Tibial artery (tissue), 4 donors: ENCODE results near the gene LHFPL2.

Experiments used
- DNase-seq, 2 donors: peaks; one replicate each; pipeline ENCODE4 v3.0.0-alpha.2; 2019
- H3K27ac ChIP-seq, 2 donors: fragments of 200-600 bp; sonication (generic) in 1 of 2; 1 replicate in 1 of 2; 2 replicates in 1 of 2; pipeline ENCODE4 v1.5.1; 2018 to 2019; ENCODE audit warnings: mild to moderate bottlenecking in 1 of 2
- H3K27me3 ChIP-seq, 2 donors: fragments of 200-600 bp; sonication (generic) in 1 of 2; one replicate each; pipeline versions ENCODE4 v1.5.1 to v1.6.0; 2016 to 2019
- H3K36me3 ChIP-seq, 3 donors: fragments of 200-600 bp; sonication (generic) in 2 of 3; one replicate each; pipeline ENCODE4 v1.5.1; 2016 to 2019; ENCODE audit warnings: mild to moderate bottlenecking in 2 of 3
- H3K4me1 ChIP-seq, 4 donors: fragments of 200-600 bp; sonication (generic) in 2 of 4; 1 replicate in 3 of 4; 2 replicates in 1 of 4; pipeline ENCODE4 v1.5.1; 2016 to 2019
- H3K4me3 ChIP-seq, 2 donors: fragments of 200-600 bp; sonication (generic) in 1 of 2; 1 replicate in 1 of 2; 2 replicates in 1 of 2; pipeline ENCODE4 v1.5.1; 2018 to 2019; ENCODE audit warnings: mild to moderate bottlenecking in 2 of 2
- H3K9me3 ChIP-seq, 3 donors: fragments of 200-600 bp; sonication (generic) in 1 of 3; one replicate each; pipeline ENCODE4 v1.5.1; 2016 to 2019
- intact Hi-C: fragments of 100-400 bp; cut with DNase I; formaldehyde crosslinking; loops from one replicate; pipeline ENCODE4 v1.15.0; 2023; ENCODE audit warnings: low total_unique reads
- TF ChIP-seq, protein P1 (sequence below), 2 experiments: fragments of 200-600 bp in 1 of 2; fragments of 450-650 bp in 1 of 2; IDR thresholded peaks; one replicate each; pipeline ENCODE4 v1.5.1; 2017 to 2019; ENCODE audit warnings: antibody characterized with exemption in 2 of 2, mild to moderate bottlenecking in 1 of 2, moderate library complexity in 1 of 2

The LHFPL2 gene

DNA sequence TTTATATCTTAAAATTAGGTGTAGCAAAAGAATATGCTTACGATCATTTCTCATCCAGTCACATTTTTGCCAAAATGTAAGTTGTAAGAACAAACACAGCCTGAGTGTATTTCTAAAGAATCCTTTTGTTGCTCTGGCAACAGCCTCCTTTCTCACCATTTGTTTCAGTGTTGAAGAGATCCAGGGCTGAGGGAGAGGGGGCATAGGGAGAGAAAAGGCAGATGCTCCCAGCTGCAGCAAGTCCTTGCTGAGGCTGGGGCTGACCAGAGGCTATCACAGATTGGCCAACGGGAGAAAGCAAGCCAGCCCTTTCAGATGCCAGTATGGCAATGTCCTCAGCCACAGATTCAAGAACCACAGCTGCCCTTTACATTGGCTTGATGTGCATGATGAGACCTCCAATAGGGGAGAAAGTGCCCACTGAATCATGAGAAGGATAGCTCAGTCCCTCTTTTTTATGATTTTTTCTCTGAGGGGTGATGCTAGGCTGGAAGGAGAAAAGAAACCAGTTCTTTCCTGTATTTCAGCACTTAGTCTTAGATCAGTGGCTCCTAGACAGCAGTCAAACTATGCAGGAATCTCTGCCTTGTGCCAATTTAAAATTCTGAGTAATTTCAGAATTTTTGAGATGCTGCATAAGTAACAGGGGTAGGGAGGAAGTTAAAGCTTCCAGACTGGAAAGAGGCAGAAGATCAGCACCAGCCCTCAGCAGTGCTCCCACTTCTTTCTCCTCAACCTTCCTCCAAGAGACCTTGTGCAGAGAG, 142.1 kb downstream of the LHFPL2 start:
- Histone ChIP-seq H3K9me3 (no peaks in the 10 kb centered on the region), H3K4me1 (peaks cover 9 to 85% (median 57%) of the 10 kb centered on the region in 4 donors), H3K36me3 (no peaks in the 10 kb centered on the region), H3K27ac (peak overlapping the region in 1 of 2 donors; percentile 30), H3K4me3 (no peak overlapping the region), H3K27me3 (no peaks in the 10 kb centered on the region)
- TF ChIP-seq, protein P1, sequence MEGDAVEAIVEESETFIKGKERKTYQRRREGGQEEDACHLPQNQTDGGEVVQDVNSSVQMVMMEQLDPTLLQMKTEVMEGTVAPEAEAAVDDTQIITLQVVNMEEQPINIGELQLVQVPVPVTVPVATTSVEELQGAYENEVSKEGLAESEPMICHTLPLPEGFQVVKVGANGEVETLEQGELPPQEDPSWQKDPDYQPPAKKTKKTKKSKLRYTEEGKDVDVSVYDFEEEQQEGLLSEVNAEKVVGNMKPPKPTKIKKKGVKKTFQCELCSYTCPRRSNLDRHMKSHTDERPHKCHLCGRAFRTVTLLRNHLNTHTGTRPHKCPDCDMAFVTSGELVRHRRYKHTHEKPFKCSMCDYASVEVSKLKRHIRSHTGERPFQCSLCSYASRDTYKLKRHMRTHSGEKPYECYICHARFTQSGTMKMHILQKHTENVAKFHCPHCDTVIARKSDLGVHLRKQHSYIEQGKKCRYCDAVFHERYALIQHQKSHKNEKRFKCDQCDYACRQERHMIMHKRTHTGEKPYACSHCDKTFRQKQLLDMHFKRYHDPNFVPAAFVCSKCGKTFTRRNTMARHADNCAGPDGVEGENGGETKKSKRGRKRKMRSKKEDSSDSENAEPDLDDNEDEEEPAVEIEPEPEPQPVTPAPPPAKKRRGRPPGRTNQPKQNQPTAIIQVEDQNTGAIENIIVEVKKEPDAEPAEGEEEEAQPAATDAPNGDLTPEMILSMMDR (IDR thresholded peaks at IDR 0.05) = no peak
- intact Hi-C loops = no loop called here
- no peak for DNase-seq

GRCh38 chr5:78505860-78506259, 142.7 kb downstream of the LHFPL2 start:
- Histone ChIP-seq H3K27ac (peak overlapping the region in 1 of 2 donors; percentile 29), H3K9me3 (no peaks in the 10 kb centered on the region), H3K36me3 (no peaks in the 10 kb centered on the region), H3K27me3 (no peaks in the 10 kb centered on the region), H3K4me3 (no peak overlapping the region), H3K4me1 (peaks cover 9 to 80% (median 58%) of the 10 kb centered on the region in 4 donors)
- intact Hi-C loops = no loop called here
- TF ChIP-seq, protein P1 (IDR thresholded peaks at IDR 0.05) = no peak
- DNase-seq = no peak

- intact Hi-C loops = no loop called here
- no peak overlapping the region for H3K4me3 ChIP-seq
- H3K27me3 ChIP-seq = no peaks in the 10 kb centered on the region
- no peaks in the 10 kb centered on the region for H3K9me3 ChIP-seq
- TF ChIP-seq, protein P1 (IDR thresholded peaks at IDR 0.05) = no peak
- no peaks in the 10 kb centered on the region for H3K36me3 ChIP-seq
- H3K27ac ChIP-seq = peak overlapping the region; percentile 37 to 61
- DNase-seq = peak; percentile 92 to 96
- peaks cover 9 to 71% (median 50%) of the 10 kb centered on the region in 4 donors for H3K4me1 ChIP-seq
These were observed 143.6 kb downstream of the LHFPL2 start for GRCh38 chr5:78504704-78505677.

- Histone ChIP-seq H3K9me3 (no peaks in the 10 kb centered on the region), H3K4me1 (peaks cover 5 to 63% (median 43%) of the 10 kb centered on the region in 4 donors), H3K36me3 (no peaks in the 10 kb centered on the region), H3K4me3 (no peak overlapping the region), H3K27ac (peak overlapping the region; percentile 29 to 61), H3K27me3 (no peaks in the 10 kb centered on the region)
- TF ChIP-seq, protein P1 (IDR thresholded peaks at IDR 0.05) = no peak
- DNase-seq = peak in 1 of 2 donors; percentile 45
- intact Hi-C loops = no loop called here
These were observed 144.5 kb downstream of the LHFPL2 start for GRCh38 chr5:78503958-78504653.
